Upper lobe of left lung (tissue), 4 donors: ENCODE measurements around the gene CDRT15.
"Not testable (repeated sequence)": the region's sequence is repeated elsewhere in the genome, so short reads cannot be mapped to it uniquely, and the experiment has no call there.

ENCODE experiments used
- EP300 ChIP-seq, 4 donors: sonication (generic); formaldehyde crosslinking; IDR thresholded peaks; one replicate each; pipeline ENCODE4 v1.5.1; 2017; ENCODE audit warnings: antibody characterized with exemption in 4 of 4, control low read depth in 2 of 4
- TF ChIP-seq, protein P1 (sequence below), 6 experiments: fragments of 450-650 bp in 4 of 6; fragments of 200-600 bp in 2 of 6; sonication (generic) in 2 of 6; IDR thresholded peaks; one replicate each; pipeline ENCODE4 v1.5.1; 2016 to 2019; ENCODE audit warnings: antibody characterized with exemption in 6 of 6

- TF ChIP-seq, protein P1, sequence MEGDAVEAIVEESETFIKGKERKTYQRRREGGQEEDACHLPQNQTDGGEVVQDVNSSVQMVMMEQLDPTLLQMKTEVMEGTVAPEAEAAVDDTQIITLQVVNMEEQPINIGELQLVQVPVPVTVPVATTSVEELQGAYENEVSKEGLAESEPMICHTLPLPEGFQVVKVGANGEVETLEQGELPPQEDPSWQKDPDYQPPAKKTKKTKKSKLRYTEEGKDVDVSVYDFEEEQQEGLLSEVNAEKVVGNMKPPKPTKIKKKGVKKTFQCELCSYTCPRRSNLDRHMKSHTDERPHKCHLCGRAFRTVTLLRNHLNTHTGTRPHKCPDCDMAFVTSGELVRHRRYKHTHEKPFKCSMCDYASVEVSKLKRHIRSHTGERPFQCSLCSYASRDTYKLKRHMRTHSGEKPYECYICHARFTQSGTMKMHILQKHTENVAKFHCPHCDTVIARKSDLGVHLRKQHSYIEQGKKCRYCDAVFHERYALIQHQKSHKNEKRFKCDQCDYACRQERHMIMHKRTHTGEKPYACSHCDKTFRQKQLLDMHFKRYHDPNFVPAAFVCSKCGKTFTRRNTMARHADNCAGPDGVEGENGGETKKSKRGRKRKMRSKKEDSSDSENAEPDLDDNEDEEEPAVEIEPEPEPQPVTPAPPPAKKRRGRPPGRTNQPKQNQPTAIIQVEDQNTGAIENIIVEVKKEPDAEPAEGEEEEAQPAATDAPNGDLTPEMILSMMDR (IDR thresholded peaks at IDR 0.05): not testable (repeated sequence)
- not testable (repeated sequence) for TF ChIP-seq EP300 (IDR thresholded peaks at IDR 0.05)
Observed at GRCh38 chr17:14192636-14193344, 43.9 kb downstream of the CDRT15 start.
